ENCODE measurements around the gene TRAF3IP3. TPM values are rescaled to one million over a fixed set of nuclear protein-coding genes. Genes with fewer than 3 reads are reported as not detected.
A peak's percentile ranks its signal among the peaks of the same experiment; 100 is the strongest.

The TRAF3IP3 gene
- total RNA-seq, 6 experiments from 2014 or later: 0.24 TPM; not detected in 5

DNA sequence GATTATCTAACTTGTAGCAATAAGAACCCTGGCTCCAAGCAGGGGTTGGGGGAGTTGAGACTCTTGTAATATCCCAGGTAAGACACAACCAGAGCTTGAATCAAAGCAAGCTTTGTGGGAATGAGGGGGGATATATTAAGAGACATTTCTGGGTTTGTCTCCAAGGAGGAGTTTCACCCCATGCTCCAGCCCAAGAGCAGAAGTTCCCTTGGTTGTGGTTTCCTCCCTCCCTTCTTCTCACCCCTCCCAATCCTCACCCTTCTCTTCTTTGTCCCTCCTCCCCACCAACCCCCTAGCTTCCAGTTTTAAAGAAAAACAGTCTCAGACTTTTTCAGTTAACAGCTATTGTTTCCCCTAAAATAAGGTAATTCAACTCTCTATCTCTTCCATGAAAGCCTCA is 11.9 kb downstream of the TRAF3IP3 start:
- no peaks in the 10 kb centered on the region for H3K9me3 Mint-ChIP-seq
- H3K4me1 Mint-ChIP-seq (ENCODE audit: low read depth): no peaks in the 10 kb centered on the region
- TF ChIP-seq, protein P1, sequence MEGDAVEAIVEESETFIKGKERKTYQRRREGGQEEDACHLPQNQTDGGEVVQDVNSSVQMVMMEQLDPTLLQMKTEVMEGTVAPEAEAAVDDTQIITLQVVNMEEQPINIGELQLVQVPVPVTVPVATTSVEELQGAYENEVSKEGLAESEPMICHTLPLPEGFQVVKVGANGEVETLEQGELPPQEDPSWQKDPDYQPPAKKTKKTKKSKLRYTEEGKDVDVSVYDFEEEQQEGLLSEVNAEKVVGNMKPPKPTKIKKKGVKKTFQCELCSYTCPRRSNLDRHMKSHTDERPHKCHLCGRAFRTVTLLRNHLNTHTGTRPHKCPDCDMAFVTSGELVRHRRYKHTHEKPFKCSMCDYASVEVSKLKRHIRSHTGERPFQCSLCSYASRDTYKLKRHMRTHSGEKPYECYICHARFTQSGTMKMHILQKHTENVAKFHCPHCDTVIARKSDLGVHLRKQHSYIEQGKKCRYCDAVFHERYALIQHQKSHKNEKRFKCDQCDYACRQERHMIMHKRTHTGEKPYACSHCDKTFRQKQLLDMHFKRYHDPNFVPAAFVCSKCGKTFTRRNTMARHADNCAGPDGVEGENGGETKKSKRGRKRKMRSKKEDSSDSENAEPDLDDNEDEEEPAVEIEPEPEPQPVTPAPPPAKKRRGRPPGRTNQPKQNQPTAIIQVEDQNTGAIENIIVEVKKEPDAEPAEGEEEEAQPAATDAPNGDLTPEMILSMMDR (IDR thresholded peaks at IDR 0.05): no peak
- H3K27me3 Mint-ChIP-seq (ENCODE audit: insufficient read depth): peaks cover 3% of the 10 kb centered on the region
- no peak overlapping the region for H3K4me3 Mint-ChIP-seq
- no peaks in the 10 kb centered on the region for H3K36me3 Mint-ChIP-seq (ENCODE audit: low read depth)
- no peak overlapping the region for H3K27ac Mint-ChIP-seq
- no peak for DNase-seq

DNA sequence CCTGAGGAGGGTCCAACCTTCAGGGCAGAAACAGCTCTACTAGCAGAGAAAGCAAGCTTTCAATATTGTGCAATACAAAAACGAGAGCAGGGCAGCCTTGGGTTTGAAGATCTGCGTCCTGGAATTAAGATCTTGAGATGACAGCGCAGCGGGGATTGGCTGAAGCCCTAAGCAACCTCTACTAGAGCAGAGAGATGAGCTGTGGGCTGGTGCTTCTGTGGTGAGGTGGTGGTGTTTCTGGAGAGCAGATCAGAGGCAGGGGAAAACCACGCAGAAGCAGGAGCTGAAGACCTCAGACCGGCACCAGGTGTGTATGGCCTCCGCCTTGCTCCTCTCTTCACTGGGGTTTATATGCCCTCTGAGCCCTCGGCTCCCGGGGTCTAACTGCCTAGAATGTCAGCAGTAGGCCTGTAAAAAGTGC is 12.5 kb downstream of the TRAF3IP3 start:
- no peaks in the 10 kb centered on the region for H3K9me3 Mint-ChIP-seq
- 0 out of 2 replicates have a peak overlapping the region, but pooled peaks have one; percentile 22 for H3K27ac Mint-ChIP-seq
- DNase-seq: no peak
- peaks cover 4% of the 10 kb centered on the region for H3K27me3 Mint-ChIP-seq (ENCODE audit: insufficient read depth)
- TF ChIP-seq, protein P1 (IDR thresholded peaks at IDR 0.05): no peak
- H3K4me3 Mint-ChIP-seq: no peak overlapping the region
- H3K4me1 Mint-ChIP-seq (ENCODE audit: low read depth): no peaks in the 10 kb centered on the region
- H3K36me3 Mint-ChIP-seq (ENCODE audit: low read depth): no peaks in the 10 kb centered on the region

DNA sequence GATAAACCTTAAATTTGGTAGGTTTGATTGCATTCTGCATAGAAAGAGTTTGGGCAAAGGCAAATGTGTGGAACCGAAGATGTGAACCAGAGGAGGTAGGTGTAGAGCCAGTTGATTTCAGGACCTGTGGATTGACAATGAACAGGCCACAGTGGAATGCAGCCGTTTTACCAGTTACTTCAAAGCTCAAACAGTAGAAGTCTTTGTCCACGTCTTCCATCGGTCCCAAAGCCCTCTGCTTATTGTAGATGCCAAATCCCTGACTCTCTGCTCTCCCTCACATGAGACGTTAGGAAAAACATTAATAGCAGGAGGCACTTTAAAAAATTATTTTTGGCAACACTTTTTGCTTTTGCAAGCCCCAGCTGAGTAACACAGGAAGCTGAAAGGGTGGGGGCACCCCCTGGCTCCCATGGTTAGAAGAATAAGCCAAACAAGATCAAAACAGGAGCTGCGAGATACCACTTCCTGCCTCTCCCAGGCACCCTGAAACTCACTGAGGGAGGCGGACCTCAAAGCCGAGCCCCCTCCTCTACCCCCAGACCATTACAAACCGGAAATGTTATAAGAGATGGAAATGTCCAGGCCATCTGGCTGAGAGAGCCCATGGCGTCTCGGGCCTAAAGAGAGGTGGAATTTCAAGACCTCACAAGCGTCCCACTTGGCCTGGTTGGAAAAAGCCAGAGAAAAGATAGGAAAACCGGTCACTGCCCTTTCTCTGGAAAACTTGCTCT is 13.5 kb downstream of the TRAF3IP3 start:
- no peaks in the 10 kb centered on the region for H3K36me3 Mint-ChIP-seq (ENCODE audit: low read depth)
- no peak overlapping the region; the same call in 1 of the 2 replicates for H3K4me3 Mint-ChIP-seq
- H3K27me3 Mint-ChIP-seq (ENCODE audit: insufficient read depth): peaks cover 4% of the 10 kb centered on the region
- no peaks in the 10 kb centered on the region for H3K9me3 Mint-ChIP-seq
- peaks cover 2% of the 10 kb centered on the region; the same call in 1 of the 2 replicates for H3K4me1 Mint-ChIP-seq (ENCODE audit: low read depth)
- peak; percentile 92 for DNase-seq
- TF ChIP-seq, protein P1 (IDR thresholded peaks at IDR 0.05): no peak
- no peak overlapping the region for H3K27ac Mint-ChIP-seq

DNA sequence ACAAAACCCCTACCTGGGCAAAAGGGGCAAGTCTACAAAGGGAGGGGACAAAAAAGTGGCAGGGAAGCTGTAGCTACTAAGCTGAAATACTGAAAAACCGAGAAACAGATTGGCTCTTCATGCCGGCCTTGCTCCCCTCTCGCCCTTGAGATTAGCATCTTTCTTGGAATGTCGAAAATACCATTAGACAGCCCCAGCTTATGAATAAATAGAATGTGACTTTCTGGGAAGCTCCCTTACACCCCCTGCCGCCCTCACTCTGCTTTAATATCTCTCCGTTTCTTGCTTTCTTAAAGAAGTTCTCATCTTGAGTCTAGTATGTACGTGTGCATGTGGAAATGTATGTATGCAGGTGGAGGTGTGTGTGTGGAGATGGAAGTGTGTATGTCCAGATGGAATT is 14.1 kb downstream of the TRAF3IP3 start:
- DNase-seq: no peak
- Mint-ChIP-seq H3K4me3 (no peak overlapping the region), H3K9me3 (no peaks in the 10 kb centered on the region), H3K27ac (no peak overlapping the region), H3K4me1 (ENCODE audit: low read depth) (peaks cover 7% of the 10 kb centered on the region; the same call in 1 of the 2 replicates), H3K27me3 (ENCODE audit: insufficient read depth) (peaks cover 7% of the 10 kb centered on the region), H3K36me3 (ENCODE audit: low read depth) (no peaks in the 10 kb centered on the region)
- TF ChIP-seq, protein P1 (IDR thresholded peaks at IDR 0.05): no peak

DNA sequence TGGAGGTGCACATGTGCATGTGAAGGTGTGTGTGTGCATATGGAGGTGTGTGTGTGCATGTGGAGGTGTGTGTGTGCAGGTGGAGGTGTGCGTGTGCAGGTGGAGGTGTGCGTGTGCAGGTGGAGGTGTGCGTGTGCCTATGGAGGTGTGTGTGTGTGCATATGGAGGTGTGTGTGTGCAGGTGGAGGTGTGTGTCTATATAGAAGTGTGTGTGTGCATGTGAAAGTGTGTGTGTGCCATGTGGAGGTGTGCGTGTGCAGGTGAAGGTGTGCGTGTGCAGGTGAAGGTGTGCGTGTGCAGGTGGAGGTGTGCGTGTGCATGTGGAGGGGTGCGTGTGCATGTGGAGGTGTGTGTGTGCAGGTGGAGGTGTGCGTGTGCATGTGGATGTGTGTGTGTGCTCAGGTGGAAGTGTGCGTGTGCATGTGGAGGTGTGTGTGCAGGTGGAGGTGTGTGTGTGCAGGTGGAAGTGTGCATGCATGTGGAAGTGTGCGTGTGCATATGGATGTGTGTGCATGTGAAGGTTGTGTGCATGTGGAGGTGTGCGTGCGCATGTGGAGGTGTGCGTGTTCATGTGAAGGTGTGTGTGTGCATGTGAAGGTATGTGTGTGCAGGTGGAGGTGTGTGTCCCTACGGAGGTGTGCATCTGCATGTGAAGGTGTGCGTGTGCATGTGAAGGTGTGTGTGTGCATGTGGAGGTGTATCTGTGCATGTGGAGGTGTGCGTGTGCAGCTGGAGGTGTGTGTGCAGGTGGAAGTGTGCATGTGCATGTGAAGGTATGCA is 15.0 kb downstream of the TRAF3IP3 start:
- Mint-ChIP-seq H3K27me3 (ENCODE audit: insufficient read depth) (peaks cover 7% of the 10 kb centered on the region), H3K4me3 (no peak overlapping the region), H3K9me3 (no peaks in the 10 kb centered on the region), H3K4me1 (ENCODE audit: low read depth) (peaks cover 7% of the 10 kb centered on the region; the same call in 1 of the 2 replicates), H3K36me3 (ENCODE audit: low read depth) (no peaks in the 10 kb centered on the region), H3K27ac (no peak overlapping the region)
- TF ChIP-seq, protein P1 (IDR thresholded peaks at IDR 0.05): no peak
- DNase-seq: no peak
